NCI-H146 (cell line): ENCODE data around the gene OR6B2.
A peak's percentile ranks its signal among the peaks of the same experiment; 100 is the strongest.
"Not testable (repeated sequence)": the region's sequence is repeated elsewhere in the genome, so short reads cannot be mapped to it uniquely, and the experiment has no call there.

Source experiments
- DNase-seq: peaks from one replicate; lab custom pipeline; 2025; lab: John Stamatoyannopoulos, UW

OR6B2 gene

GRCh38 chr2:240030379-240031094, at the start of gene OR6B2:
Gene OR6B2, minus strand, starts transcription at chr2:240030429. Its CDS starts 0 bp downstream, at chr2:240030429.
- DNase-seq, result no peak

- no peak for DNase-seq
Observed at GRCh38 chr2:240078631-240079030, 48.4 kb upstream of the OR6B2 start.

- no peak for DNase-seq
Observed at GRCh38 chr2:240077442-240077841, 47.2 kb upstream of the OR6B2 start.

- DNase-seq, result no peak
Observed at GRCh38 chr2:240074545-240074944, 44.3 kb upstream of the OR6B2 start.

GRCh38 chr2:240070907-240071306, 40.7 kb upstream of the OR6B2 start:
- DNase-seq, result no peak

- no peak for DNase-seq
Observed at GRCh38 chr2:240069829-240070228, 39.6 kb upstream of the OR6B2 start.

GRCh38 chr2:240068193-240068592, 38.0 kb upstream of the OR6B2 start:
- DNase-seq, result no peak

GRCh38 chr2:240066489-240066888, 36.3 kb upstream of the OR6B2 start:
- DNase-seq, result no peak

- DNase-seq, result no peak
Observed at GRCh38 chr2:240064898-240065297, 34.7 kb upstream of the OR6B2 start.

- DNase-seq, result peak; percentile 22
Observed at GRCh38 chr2:240060977-240061591, 30.9 kb upstream of the OR6B2 start.

- DNase-seq, result no peak
Observed at GRCh38 chr2:240056678-240057077, 26.4 kb upstream of the OR6B2 start.

GRCh38 chr2:240055177-240055917, 25.1 kb upstream of the OR6B2 start:
- DNase-seq, result no peak

- no peak for DNase-seq
Observed at GRCh38 chr2:240053173-240054155, 23.2 kb upstream of the OR6B2 start, which contains the start of gene OR6B3. Gene OR6B3, minus strand, starts transcription at chr2:240053521.

GRCh38 chr2:240052524-240052923, 22.3 kb upstream of the OR6B2 start:
- no peak for DNase-seq

- no peak for DNase-seq
Observed at GRCh38 chr2:240051697-240052096, 21.5 kb upstream of the OR6B2 start.

GRCh38 chr2:240050278-240050677, 20.0 kb upstream of the OR6B2 start:
- DNase-seq, result no peak

- no peak for DNase-seq
Observed at GRCh38 chr2:240048237-240048636, 18.0 kb upstream of the OR6B2 start.

- DNase-seq, result no peak
Observed at GRCh38 chr2:240045098-240045497, 14.9 kb upstream of the OR6B2 start.

- not testable (repeated sequence) for DNase-seq
Observed at GRCh38 chr2:240044096-240044495, 13.9 kb upstream of the OR6B2 start.

- no peak for DNase-seq
Observed at GRCh38 chr2:240043279-240043989, 13.2 kb upstream of the OR6B2 start.

- no peak for DNase-seq
Observed at GRCh38 chr2:240042740-240043139, 12.5 kb upstream of the OR6B2 start.
